Activated gamma-delta T cell treated with Interleukin-2 at 50 U/mL for 16 hours (primary cell): ENCODE results near the gene MSH3.
"Not testable (repeated sequence)": the region's sequence is repeated elsewhere in the genome, so short reads cannot be mapped to it uniquely, and the experiment has no call there.

Experiments used
- DNase-seq: peaks from one replicate; pipeline ENCODE4 v3.0.0-alpha.2; 2020

The MSH3 gene

DNA sequence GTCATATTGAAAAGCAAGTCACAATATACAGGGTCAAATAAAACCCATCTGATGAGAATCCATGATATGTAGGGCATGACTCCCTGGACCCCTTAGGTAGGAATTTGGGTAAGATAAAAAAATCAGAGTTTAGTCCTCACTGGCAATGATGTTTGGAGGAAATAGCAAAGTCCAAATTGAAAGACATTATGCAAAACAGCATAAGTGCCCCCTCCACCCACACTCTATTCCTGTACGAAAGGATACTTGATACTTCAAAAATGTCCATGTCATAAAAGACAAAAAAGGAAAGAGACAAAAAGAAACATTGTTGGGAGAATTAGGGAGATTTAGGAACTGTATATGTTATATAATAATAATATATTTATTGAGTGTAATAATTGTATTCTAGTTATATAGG is 209.7 kb downstream of the MSH3 start:
- no peak for DNase-seq

DNA sequence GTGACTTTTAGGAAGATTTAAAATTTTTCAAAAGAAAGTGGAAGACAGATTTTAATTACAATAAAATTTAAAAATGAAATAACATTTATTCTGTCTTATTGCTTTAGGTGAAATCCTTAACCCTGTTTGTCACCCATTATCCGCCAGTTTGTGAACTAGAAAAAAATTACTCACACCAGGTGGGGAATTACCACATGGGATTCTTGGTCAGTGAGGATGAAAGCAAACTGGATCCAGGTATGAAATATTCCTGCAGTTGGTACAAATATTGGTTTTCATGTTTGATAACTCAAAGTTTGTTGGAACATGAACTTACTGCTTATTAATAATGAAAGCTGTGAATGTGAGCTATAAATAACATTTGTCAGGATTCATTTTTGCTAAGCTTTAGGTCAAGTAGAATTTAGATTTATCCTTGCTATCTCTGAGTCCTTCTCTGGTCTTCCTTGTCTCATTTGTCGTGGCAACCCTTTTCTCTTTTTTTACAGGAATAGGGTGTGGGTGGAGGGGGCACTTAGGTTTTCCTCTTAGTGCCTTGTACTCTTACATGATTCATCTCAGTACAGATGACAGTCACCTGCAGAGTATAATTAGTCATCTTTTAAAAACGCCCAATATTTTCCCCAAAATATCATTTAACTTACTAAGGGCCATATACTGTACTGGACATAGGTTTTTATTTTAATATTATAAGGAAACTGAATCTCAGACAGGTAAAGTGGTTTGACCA is 210.4 kb downstream of the MSH3 start:
- DNase-seq = no peak

DNA sequence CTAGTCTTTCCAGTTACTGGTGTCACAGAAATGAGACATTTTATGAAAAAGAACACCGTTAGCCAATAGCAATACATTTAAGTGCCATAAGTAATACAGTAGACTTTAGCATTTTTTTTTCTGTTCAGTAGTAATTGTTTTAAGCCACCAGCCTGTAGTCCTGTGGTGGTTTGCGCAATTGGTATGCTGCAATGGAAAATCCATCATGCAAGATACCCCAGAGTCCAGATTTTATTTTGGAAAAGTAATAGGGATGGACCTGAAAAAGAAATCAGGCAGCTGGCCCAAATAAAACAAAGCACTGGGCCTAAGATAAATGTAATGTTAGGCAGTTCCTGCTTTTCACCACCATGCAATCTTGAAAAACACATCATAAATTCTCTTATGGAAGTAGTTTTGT is 211.1 kb downstream of the MSH3 start:
- DNase-seq = no peak

- no peak for DNase-seq
Measured at GRCh38 chr5:80866371-80866770, 211.9 kb downstream of the MSH3 start.

DNA sequence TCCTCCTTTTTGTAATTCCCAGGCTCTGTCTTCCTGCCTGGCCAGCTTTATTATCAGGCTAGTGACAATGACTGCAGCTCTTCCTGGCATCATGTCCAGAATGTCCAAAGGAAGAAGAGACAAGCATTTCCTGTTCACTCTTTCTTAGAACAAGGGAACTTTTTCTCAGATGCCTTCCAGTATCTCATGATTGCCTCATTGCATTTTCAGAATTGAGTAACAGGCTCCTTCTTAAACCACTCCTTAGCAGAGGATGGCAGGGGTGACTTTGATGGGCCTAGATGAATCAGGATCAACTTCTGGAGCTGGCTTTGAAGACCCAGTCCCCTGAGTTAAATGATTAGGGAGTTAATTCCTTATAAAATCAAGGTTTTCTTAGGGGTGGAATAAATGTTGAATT is 212.8 kb downstream of the MSH3 start:
- DNase-seq = no peak

GRCh38 chr5:80870442-80870841 is 216.0 kb downstream of the MSH3 start:
- DNase-seq = no peak

DNA sequence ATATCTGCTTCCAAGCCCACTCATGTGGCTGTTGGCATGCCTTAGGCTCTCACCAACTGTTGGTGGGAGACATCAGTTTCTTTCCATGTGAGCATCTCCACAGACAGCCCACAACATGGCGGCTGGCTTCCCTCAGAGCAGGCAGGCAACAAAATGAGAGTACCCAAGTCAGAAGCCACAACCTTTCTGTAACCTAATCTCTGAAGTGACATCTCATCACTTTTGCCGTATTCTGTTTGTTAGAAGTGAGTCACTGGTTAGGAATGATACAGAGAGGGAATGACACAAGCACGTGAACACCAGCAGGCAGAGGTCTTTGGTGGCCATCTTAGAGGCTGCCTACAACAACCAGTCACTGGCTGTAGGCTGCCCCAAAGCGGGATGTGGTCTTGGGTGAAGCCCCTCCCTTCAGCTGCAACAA is 217.1 kb downstream of the MSH3 start:
- DNase-seq = no peak

- DNase-seq = no peak
Measured at GRCh38 chr5:80874162-80874561, 219.7 kb downstream of the MSH3 start.

GRCh38 chr5:80877592-80877991 is 223.1 kb downstream of the MSH3 start:
- no peak for DNase-seq

DNA sequence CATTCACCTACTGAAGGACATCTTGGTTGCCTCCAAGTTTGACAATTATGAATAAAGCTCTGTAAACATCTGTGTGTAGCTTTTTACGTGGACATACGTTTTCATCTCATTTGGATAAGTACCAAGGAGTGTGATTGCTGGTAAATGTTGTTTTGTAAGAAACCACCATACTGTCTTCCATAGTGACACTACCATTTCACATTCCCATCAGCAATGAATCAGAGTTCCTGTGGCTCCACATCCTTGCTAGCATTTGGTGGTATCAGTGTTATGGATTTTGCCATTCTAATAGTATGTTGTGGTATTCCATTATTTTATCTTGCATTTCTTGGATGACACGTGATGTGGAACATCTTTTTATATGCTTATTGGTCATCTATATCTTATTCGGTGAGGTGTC is 227.3 kb downstream of the MSH3 start:
- no peak for DNase-seq

GRCh38 chr5:80883390-80883789 is 228.9 kb downstream of the MSH3 start:
- DNase-seq = not testable (repeated sequence)

DNA sequence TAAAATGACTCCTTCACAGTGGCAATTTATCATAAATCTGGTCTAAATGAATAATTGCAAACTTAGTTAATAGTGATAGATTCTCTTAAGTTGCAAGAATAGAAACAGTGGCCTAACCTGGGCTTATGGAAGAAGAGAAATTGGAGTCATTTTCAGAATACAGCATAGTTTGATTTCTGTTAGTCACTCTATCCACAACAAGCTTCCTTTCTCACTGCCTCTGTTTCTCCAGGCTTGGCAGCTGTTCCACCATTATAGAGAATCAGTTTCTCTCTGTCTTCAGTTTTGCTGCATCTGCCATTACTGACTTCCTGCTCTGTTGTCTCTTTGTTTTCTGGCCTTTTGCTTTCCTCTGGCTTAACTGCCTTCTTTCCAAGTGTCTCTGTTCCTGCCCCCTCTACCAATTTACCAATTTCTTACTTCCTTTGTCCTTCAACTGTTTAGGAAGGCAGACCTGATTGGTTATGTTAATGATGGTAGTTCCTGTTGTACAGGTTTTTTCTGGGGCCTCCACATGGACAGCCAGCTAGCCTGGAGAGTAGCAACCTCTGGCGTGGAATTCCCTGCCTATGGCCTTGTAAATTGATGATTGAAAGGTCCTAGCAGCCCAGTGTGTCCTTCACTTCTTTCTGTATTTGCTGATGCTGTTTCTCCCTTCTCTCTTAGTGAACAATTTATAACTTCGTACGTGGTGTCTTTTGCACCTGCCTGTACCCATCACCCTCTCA is 229.8 kb downstream of the MSH3 start:
- no peak for DNase-seq

GRCh38 chr5:80884929-80885328 is 230.5 kb downstream of the MSH3 start:
- DNase-seq = no peak

DNA sequence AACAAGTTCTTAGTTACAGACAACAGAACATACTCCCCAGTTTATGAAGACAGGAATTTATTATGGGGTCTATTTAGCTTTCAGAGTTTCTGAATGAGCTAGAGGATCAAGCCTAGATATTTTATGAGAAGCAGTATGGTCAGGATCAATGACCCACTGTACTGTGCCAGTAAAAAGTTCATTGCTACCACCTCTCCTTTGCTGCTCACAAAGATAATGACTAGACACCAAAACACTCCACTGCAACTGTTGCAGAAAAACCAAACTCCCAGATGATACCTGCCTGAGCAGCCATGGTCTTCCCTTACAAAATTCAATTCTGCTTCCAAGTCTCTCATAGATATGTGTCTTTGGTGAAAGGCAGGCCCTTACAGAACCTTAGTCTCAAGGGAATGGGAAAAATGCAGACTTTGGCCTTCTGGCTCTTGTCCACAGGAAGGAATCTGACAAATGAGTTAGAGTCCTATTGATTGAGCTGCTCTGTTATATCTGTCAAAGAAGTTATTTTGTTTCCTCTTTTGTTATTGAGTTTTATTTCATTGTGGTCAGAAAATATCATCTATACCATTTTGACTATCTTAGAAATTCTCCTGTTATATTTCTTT is 231.0 kb downstream of the MSH3 start:
- DNase-seq = no peak

- DNase-seq = no peak
Measured at GRCh38 chr5:80894083-80894482, 239.6 kb downstream of the MSH3 start.

DNA sequence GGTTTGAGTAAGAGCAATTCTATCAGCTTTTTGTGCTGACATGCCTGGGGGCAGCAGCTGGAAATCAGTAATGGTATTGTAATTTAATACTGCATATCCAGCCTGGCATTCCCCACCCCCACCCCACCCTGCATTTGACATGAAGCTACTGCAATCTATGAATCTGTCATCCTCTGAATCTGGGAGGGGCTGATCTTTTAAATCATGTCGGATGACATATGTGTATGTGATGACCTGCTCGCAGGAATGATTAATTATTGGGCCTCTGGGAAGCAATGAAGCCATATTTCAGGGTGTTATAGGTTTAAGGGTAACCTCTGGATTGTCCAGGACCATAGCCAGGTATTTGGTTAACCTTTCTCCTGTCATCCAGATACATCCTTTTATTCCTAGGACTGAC is 241.1 kb downstream of the MSH3 start:
- DNase-seq = no peak

GRCh38 chr5:80902624-80903023 is 248.2 kb downstream of the MSH3 start:
- DNase-seq = not testable (repeated sequence)

GRCh38 chr5:80904533-80905187 is 250.2 kb downstream of the MSH3 start:
- DNase-seq = no peak

DNA sequence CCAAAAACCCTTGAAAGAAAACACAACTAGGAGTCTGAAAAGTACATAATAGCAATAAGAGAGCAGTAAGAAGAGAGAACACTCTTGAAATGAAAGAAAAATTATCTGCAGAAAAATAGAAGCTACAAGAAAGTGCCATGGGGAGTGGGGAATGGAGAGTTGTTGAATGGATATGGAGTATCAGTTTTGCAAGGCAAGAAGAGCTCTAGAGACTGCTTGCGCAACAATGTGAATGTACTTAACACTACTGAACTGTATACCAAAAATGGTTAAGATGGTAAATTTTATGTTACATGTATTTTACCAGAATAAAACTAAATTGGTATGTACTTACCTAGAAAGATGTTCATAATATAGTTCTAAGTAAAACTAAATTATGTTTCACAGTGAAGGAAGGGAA is 251.0 kb downstream of the MSH3 start:
- no peak for DNase-seq

GRCh38 chr5:80912479-80912878 is 258.0 kb downstream of the MSH3 start:
- no peak for DNase-seq

DNA sequence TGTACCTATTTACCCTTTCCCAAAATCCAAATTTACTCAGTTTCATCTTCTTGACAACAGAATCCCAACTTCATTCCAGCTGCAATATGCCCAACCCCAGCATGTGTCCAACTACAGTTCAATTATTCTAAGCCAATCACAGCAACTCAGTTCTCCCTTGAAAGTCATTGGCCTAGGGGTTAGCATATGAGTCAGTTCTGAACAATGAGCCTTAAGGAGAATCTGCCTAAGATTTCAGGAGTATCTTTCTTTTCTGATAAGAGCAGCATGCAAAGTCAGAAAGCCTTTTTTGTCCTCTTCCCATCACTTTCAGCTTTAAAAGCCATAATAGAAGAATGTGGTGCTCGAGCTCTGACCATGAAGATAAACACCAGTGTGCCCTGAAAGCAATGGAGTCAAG is 261.3 kb downstream of the MSH3 start:
- no peak for DNase-seq

DNA sequence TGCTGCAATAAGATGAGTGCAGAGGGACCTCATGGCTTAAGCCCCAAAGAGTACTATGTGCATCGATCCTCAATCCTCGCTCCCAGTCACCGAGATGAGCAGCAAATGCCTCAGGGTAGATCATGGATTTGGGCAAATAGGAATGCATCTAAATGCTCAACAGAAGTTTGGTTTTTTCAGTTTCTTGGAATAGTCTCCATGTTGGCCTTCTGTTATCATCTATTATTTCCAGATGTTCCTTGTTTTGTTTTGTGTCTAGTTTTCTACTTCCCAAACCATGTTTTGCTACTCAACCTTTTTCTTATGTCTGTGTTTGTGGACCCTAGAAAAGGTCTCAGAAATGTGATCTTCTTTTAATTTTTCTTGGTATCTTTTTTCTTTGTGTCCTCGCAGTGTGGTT is 262.2 kb downstream of the MSH3 start:
- DNase-seq = no peak

DNA sequence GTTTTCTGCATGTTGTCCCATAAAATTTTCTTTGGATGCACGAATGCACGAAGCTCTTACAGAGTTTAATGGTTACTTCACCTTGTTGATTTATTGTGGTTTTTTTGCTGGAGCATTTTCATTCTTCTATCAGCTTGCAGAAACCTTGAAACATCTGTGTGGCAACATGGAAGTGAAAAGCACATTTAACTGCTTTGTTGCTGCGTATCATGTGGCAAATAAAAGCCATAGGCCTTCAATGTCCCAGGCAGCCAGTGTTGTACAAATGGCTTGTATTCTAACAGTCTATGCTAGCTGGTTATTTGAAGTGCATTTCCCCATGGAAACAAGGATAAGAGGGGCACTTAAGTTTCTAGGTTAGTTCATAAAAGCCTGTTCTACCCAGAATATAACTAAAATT is 263.2 kb downstream of the MSH3 start:
- no peak for DNase-seq
